Measurements from ENCODE around the gene FIG4.
"Not testable (repeated sequence)": the region's sequence is repeated elsewhere in the genome, so short reads cannot be mapped to it uniquely, and the experiment has no call there.

The FIG4 gene

GRCh38 chr6:109852713-109853112 is 161.6 kb downstream of the FIG4 start:
- no peak for DNase-seq (ENCODE audit: low read depth, low spot score)

- DNase-seq (ENCODE audit: low read depth, low spot score) = no peak
Observed at GRCh38 chr6:109853426-109853825, 162.3 kb downstream of the FIG4 start.

- DNase-seq (ENCODE audit: low read depth, low spot score) = no peak
Observed at GRCh38 chr6:109853951-109854350, 162.9 kb downstream of the FIG4 start.

- DNase-seq (ENCODE audit: low read depth, low spot score) = peak; percentile 75
Observed at GRCh38 chr6:109854541-109855308, 163.6 kb downstream of the FIG4 start.

GRCh38 chr6:109855476-109856040 is 164.5 kb downstream of the FIG4 start:
- DNase-seq (ENCODE audit: low read depth, low spot score) = not testable (repeated sequence)

GRCh38 chr6:109861946-109862345 is 170.8 kb downstream of the FIG4 start:
- no peak for DNase-seq (ENCODE audit: low read depth, low spot score)

- no peak for DNase-seq (ENCODE audit: low read depth, low spot score)
Observed at GRCh38 chr6:109864050-109864449, 173.0 kb downstream of the FIG4 start.

GRCh38 chr6:109865968-109866367 is 174.9 kb downstream of the FIG4 start:
- DNase-seq (ENCODE audit: low read depth, low spot score) = peak; percentile 17

- DNase-seq (ENCODE audit: low read depth, low spot score) = no peak
Observed at GRCh38 chr6:109867009-109867969, 176.2 kb downstream of the FIG4 start.

GRCh38 chr6:109867970-109868358 is 176.9 kb downstream of the FIG4 start:
- no peak for DNase-seq (ENCODE audit: low read depth, low spot score)

- not testable (repeated sequence) for DNase-seq (ENCODE audit: low read depth, low spot score)
Observed at GRCh38 chr6:109869398-109870088, 178.4 kb downstream of the FIG4 start.

- DNase-seq (ENCODE audit: low read depth, low spot score) = no peak
Observed at GRCh38 chr6:109870089-109870410, 179.0 kb downstream of the FIG4 start.

- DNase-seq (ENCODE audit: low read depth, low spot score) = no peak
Observed at GRCh38 chr6:109872549-109872948, 181.5 kb downstream of the FIG4 start.

GRCh38 chr6:109872968-109873545 is 182.0 kb downstream of the FIG4 start:
- no peak for DNase-seq (ENCODE audit: low read depth, low spot score)

GRCh38 chr6:109874086-109874485 is 183.0 kb downstream of the FIG4 start:
- DNase-seq (ENCODE audit: low read depth, low spot score) = no peak

- no peak for DNase-seq (ENCODE audit: low read depth, low spot score)
Observed at GRCh38 chr6:109874621-109875020, 183.5 kb downstream of the FIG4 start.
